IMR-90 (cell line): Measurements from ENCODE around the gene CEP57L1. TPM values are rescaled to one million over a fixed set of nuclear protein-coding genes. Genes with fewer than 3 reads are reported as not detected.
"Not testable (repeated sequence)": the region's sequence is repeated elsewhere in the genome, so short reads cannot be mapped to it uniquely, and the experiment has no call there.

Experiments used
- ATAC-seq: fragments of 200-7000 bp; cut with Tn5 transposase; 2 replicates; pipeline ENCODE4 v1.9.1; 2020; ENCODE audit warnings: low read depth, mild to moderate bottlenecking, moderate library complexity
- BruUV-seq: library from RNA; stranded (reverse); fragments of 400-500 nt; replicated peaks from 2 replicates; lab custom pipeline; 2021; lab: Mats Ljungman, UMichigan
- CTCF ChIA-PET: fragments of 300-600 bp; formaldehyde crosslinking; extraction: SDS; loops from one replicate; lab custom pipeline; 2021; ENCODE audit warnings: antibody characterized with exemption; lab: Yijun Ruan, JAX
- POLR2A ChIA-PET: fragments of 300-600 bp; sonication (Branson Sonifier 250); formaldehyde crosslinking; loops from one replicate; lab custom pipeline; 2022; ENCODE audit warnings: antibody characterized with exemption; ENCODE audit not compliant: unreplicated experiment; lab: Charles Lee
- DNase-seq: peaks from one replicate; pipeline ENCODE4 v3.0.0; 2013
- H2AFZ ChIP-seq: replicated peaks from 2 replicates; pipeline ENCODE3; 2013; ENCODE audit warnings: low read length, mild to moderate bottlenecking; ENCODE audit not compliant: poor library complexity
- H2AK5ac ChIP-seq: 2 replicates; pipeline ENCODE4 v1.6.1; 2013; ENCODE audit warnings: low read depth, low read length, inconsistent platforms
- H2AK9ac ChIP-seq: replicated peaks from 2 replicates; pipeline ENCODE3; 2013; ENCODE audit warnings: mild to moderate bottlenecking, low read depth, low read length, moderate library complexity; ENCODE audit not compliant: poor library complexity
- H2BK120ac ChIP-seq: 2 replicates; pipeline ENCODE4 v1.6.1; 2013; ENCODE audit warnings: low read depth, low read length, inconsistent platforms
- H2BK15ac ChIP-seq: 3 replicates; pipeline ENCODE4 v1.6.1; 2013; ENCODE audit warnings: low read depth, low read length, inconsistent platforms
- H2BK20ac ChIP-seq: 2 replicates; pipeline ENCODE4 v1.6.1; 2013; ENCODE audit warnings: low read depth, mild to moderate bottlenecking, inconsistent platforms, low read length, moderate library complexity
- H2BK5ac ChIP-seq: 2 replicates; pipeline ENCODE4 v1.6.1; 2013; ENCODE audit warnings: mild to moderate bottlenecking, low read depth, low read length, inconsistent platforms; ENCODE audit not compliant: poor library complexity, severe bottlenecking
- H3K14ac ChIP-seq: replicated peaks from 2 replicates; pipeline ENCODE4 v1.6.1; 2013; ENCODE audit warnings: low read depth, low read length, inconsistent platforms
- H3K18ac ChIP-seq: 2 replicates; pipeline ENCODE4 v1.6.1; 2013; ENCODE audit warnings: low read depth, low read length, control low read depth
- H3K23ac ChIP-seq: 2 replicates; pipeline ENCODE4 v1.6.1; 2013; ENCODE audit warnings: low read depth, low read length, inconsistent platforms
- H3K27ac ChIP-seq: 2 replicates; pipeline ENCODE4 v1.5.1; 2013; ENCODE audit warnings: mild to moderate bottlenecking, control low read depth, low read length; ENCODE audit not compliant: insufficient read depth
- H3K27me3 ChIP-seq: 2 replicates; pipeline ENCODE4 v1.6.1; 2013; ENCODE audit warnings: low read length; ENCODE audit not compliant: control insufficient read depth, insufficient read depth
- H3K36me3 ChIP-seq: 2 replicates; pipeline ENCODE4 v1.6.1; 2013; ENCODE audit warnings: low read length, mixed read lengths; ENCODE audit not compliant: control insufficient read depth, insufficient read depth
- H3K4ac ChIP-seq: 2 replicates; pipeline ENCODE4 v1.6.1; 2013; ENCODE audit warnings: low read depth, low read length, inconsistent platforms
- H3K4me1 ChIP-seq: 2 replicates; pipeline ENCODE4 v1.6.1; 2013; ENCODE audit warnings: low read length, mixed read lengths; ENCODE audit not compliant: control insufficient read depth, insufficient read depth
- H3K4me2 ChIP-seq: 2 replicates; pipeline ENCODE4 v1.6.1; 2013; ENCODE audit warnings: low read depth, mild to moderate bottlenecking, control low read depth, low read length, moderate library complexity
- H3K4me3 ChIP-seq: 2 replicates; pipeline ENCODE4 v1.5.1; 2013; ENCODE audit warnings: low read depth, mild to moderate bottlenecking, control low read depth, low read length, moderate library complexity; ENCODE audit not compliant: insufficient read depth
- H3K56ac ChIP-seq: 2 replicates; pipeline ENCODE4 v1.6.1; 2013; ENCODE audit warnings: low read length, inconsistent platforms; ENCODE audit not compliant: insufficient read depth; ENCODE audit errors: extremely low read depth
- H3K79me1 ChIP-seq, 2 experiments: 2 replicates each; pipeline ENCODE4 v1.6.1; 2013; ENCODE audit warnings: low read length in 2 of 2, inconsistent platforms in 1 of 2, low read depth in 1 of 2
- H3K9ac ChIP-seq: 2 replicates; pipeline ENCODE4 v1.6.1; 2013; ENCODE audit warnings: low read depth, low read length, control low read depth
- H3K9me1 ChIP-seq: 2 replicates; pipeline ENCODE4 v1.6.1; 2013; ENCODE audit warnings: low read length, inconsistent platforms; ENCODE audit not compliant: insufficient read depth
- H3K9me3 ChIP-seq: 2 replicates; pipeline ENCODE4 v1.6.1; 2013; ENCODE audit warnings: low read length; ENCODE audit not compliant: control insufficient read depth, insufficient read depth
- H4K20me1 ChIP-seq: 2 replicates; pipeline ENCODE4 v1.6.1; 2013; ENCODE audit warnings: low read length, inconsistent platforms; ENCODE audit not compliant: insufficient read depth
- H4K5ac ChIP-seq: 2 replicates; pipeline ENCODE4 v1.6.1; 2013; ENCODE audit warnings: mild to moderate bottlenecking, low read depth, low read length, control low read depth
- H4K8ac ChIP-seq, 2 experiments: 2 replicates each; pipeline ENCODE4 v1.6.1; 2013; ENCODE audit warnings: low read depth in 2 of 2, low read length in 2 of 2, control low read depth in 1 of 2, inconsistent platforms in 1 of 2
- H4K91ac ChIP-seq: 2 replicates; pipeline ENCODE4 v1.6.1; 2013; ENCODE audit warnings: low read depth, low read length, inconsistent platforms; ENCODE audit not compliant: insufficient read depth
- CEBPB ChIP-seq: IDR thresholded peaks from 2 replicates; pipeline ENCODE4 v1.6.1; 2012; ENCODE audit warnings: low read depth, low read length, improper control_type of control experiment
- SMC3 ChIP-seq: fragments of 150-350 bp; IDR thresholded peaks from 2 replicates; pipeline ENCODE4 v1.6.1; 2016; ENCODE audit warnings: low read depth, mild to moderate bottlenecking, antibody characterized with exemption, low read length, moderate library complexity
- WGBS, 2 experiments: methylation state at CpG; one replicate each; pipeline versions ENCODE4 v1.1.5 to v1.1.7; 2013; ENCODE audit warnings: missing lambda C conversion rate in 2 of 2; ENCODE audit not compliant: insufficient read length in 1 of 2; ENCODE audit errors: extremely low coverage in 2 of 2; 5-methylcytosine and 5-hydroxymethylcytosine counted together
- dilution Hi-C: fragments of 300-500 bp; cut with HindIII; formaldehyde crosslinking; loops from one replicate; pipeline ENCODE4 v1.14.3; 2018; ENCODE audit warnings: low sequenced_read_pairs; ENCODE audit not compliant: unreplicated experiment
- in situ Hi-C: fragments of 300-500 bp; cut with MboI; formaldehyde crosslinking; loops from 3 replicates; pipeline ENCODE4 v1.14.3; 2019; ENCODE audit warnings: low sequenced_read_pairs, inconsistent platforms, mixed read lengths
- intact Hi-C: fragments of 100-400 bp; cut with micrococcal nuclease; formaldehyde crosslinking; loops from 2 replicates; pipeline ENCODE4 v1.10.0; 2022
- polyA plus RNA-seq, 3 experiments: library from polyadenylated mRNA; depleted of rRNA; stranded (reverse); fragments of >200 nt; gene quantifications; 2 replicates each; pipeline ENCODE4 v1.2.3, GENCODE V29; 2012; ENCODE audit warnings: low replicate concordance in 1 of 3
- total RNA-seq: library from RNA; depleted of rRNA; stranded (reverse); fragments of >200 nt; gene quantifications from 2 replicates; pipeline ENCODE4 v1.2.3, GENCODE V29; 2012

Gene CEP57L1
- total and polyA plus RNA-seq, 2 of the 4 experiments (the other 2 are of a cell fraction), result 10.3 to 21.9 TPM

GRCh38 chr6:109143191-109143590 lies 47.9 kb downstream of the CEP57L1 start:
- H2AFZ ChIP-seq, result no peak overlapping the region
- H3K56ac ChIP-seq, result no peak overlapping the region
- H3K79me1 ChIP-seq, result peaks cover 0 to 8% of the 10 kb centered on the region in 2 experiments; a peak in 2 of 4 replicates
- in situ Hi-C loops (no loop called here), intact Hi-C loops (no loop called here), dilution Hi-C loops (no loop called here)
- no peaks in the 10 kb centered on the region for H3K9me1 ChIP-seq
- H3K4ac ChIP-seq, result no peak overlapping the region
- H3K4me2 ChIP-seq, result peak overlapping the region; percentile 7; the same call in 1 of the 2 replicates
- no TSS peak for BruUV-seq
- H2BK5ac ChIP-seq, result peak overlapping the region; percentile 87
- H3K4me1 ChIP-seq, result no peaks in the 10 kb centered on the region
- no peak overlapping the region for H2AK5ac ChIP-seq
- H3K36me3 ChIP-seq, result 0 out of 2 replicates have a peak, but pooled peaks cover 1% of the 10 kb centered on the region
- no peak overlapping the region for H2BK120ac ChIP-seq
- TF ChIP-seq SMC3 (no peak), CEBPB (0 out of 2 replicates have a peak, but pooled peaks have one; percentile 4)
- H2BK15ac ChIP-seq, result no peak overlapping the region
- peak; percentile 79 for DNase-seq
- POLR2A ChIA-PET, result interaction anchor here (0.6 kb wide), 1 partner anchor 1185 kb away, joined by 7 read pairs; the partner anchor contains the start of gene SEC63
- H3K9me3 ChIP-seq, result no peaks in the 10 kb centered on the region
- no peak overlapping the region for H3K14ac ChIP-seq
- no peak overlapping the region for H3K4me3 ChIP-seq
- CTCF ChIA-PET, result no interaction called here
- H3K27me3 ChIP-seq, result no peaks in the 10 kb centered on the region
- no peak overlapping the region for H4K8ac ChIP-seq
- no peak overlapping the region for H2BK20ac ChIP-seq
- ATAC-seq, result peak; percentile 95
- H4K5ac ChIP-seq, result no peak overlapping the region
- H3K23ac ChIP-seq, result no peak overlapping the region
- H2AK9ac ChIP-seq, result no peak overlapping the region
- H3K18ac ChIP-seq, result no peak overlapping the region
- no peak overlapping the region for H4K91ac ChIP-seq
- no peak overlapping the region for H3K27ac ChIP-seq
- no peak overlapping the region for H3K9ac ChIP-seq
- H4K20me1 ChIP-seq, result no peaks in the 10 kb centered on the region

- H3K18ac ChIP-seq, H3K23ac ChIP-seq, H3K9me3 ChIP-seq, H3K9ac ChIP-seq, DNase-seq, dilution Hi-C loops, H4K8ac ChIP-seq, CTCF ChIA-PET, H3K9me1 ChIP-seq, H3K4ac ChIP-seq, POLR2A ChIA-PET, H2BK5ac ChIP-seq, H3K14ac ChIP-seq, H2BK20ac ChIP-seq, H3K79me1 ChIP-seq, H4K91ac ChIP-seq, H4K20me1 ChIP-seq, in situ Hi-C loops, H3K36me3 ChIP-seq, H4K5ac ChIP-seq, H2AFZ ChIP-seq, intact Hi-C loops, H2BK120ac ChIP-seq, H2AK5ac ChIP-seq, H3K56ac ChIP-seq, BruUV-seq, H3K4me2 ChIP-seq, ATAC-seq, H3K4me3 ChIP-seq, H3K27ac ChIP-seq, H3K27me3 ChIP-seq, H2AK9ac ChIP-seq, H2BK15ac ChIP-seq, H3K4me1 ChIP-seq: not testable (repeated sequence)
- WGBS, 2 experiments, result no CpG with 5 or more reads among the region's 5 CpGs
These were observed 52.9 kb downstream of the CEP57L1 start for GRCh38 chr6:109148251-109148650.
